ENCODE results near the gene ARPC1B.
"Not testable (repeated sequence)": the region's sequence is repeated elsewhere in the genome, so short reads cannot be mapped to it uniquely, and the experiment has no call there.

Gene ARPC1B

DNA sequence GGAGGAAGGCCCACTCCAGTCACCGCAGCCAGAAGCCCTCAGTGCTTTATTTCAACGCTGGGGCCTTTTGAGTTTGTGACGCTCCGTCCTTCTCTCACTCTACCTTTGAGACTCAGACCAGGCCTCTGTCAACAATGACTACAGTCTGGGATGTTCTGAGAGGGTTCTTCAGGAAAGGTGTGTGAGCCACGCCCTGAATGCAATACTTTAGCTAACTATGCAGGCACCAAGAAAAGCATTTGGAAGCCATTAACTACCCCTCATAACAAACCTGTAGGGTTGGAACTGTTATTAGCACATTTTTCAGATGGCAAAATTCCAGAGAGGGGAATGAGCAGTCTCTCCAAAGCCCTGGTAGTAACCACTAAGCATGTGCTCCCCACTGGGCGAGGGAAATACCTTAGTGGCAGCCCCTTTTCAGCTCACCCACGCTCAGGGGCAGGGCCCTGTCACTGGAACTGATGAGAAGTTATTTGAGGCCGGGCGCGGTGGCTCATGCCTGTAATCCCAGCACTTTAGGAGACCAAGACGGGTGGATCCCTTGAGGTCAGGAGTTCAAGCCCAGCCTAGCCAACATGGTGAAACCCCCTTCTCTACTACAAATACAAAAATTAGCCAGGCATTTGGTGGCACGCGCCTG lies 5.7 kb upstream of the ARPC1B start:
- DNase-seq (ENCODE audit: low spot score): no peak

DNA sequence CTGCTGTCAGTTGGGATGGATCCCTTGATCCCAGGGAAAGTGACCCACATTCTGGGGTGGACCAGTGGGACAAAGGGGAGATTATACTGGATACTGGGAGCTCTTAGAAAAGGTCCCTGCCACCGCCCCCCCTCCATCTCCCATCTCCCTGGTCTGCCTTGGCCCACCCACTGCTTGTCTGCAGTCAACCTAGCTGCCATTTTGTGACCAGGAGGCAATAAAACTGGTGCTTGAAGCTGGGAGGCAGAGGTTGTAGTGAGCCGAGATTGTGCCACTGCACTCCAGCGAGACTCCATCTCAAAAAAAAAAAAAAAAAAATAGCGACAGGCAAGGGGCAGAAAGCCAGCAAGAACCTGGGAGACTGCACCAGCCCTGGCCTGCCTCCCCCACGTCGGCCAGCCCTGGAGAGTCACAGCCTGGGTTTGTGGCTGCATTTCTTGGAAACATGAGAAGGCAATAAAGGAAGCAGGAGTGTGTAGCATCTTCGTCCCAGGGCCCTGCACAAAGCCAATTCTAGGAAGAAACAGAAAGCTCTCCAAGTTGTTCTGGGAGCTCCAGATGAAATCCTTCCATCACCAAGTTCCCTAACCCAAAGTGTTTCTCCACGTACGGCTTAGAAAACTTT lies 4.7 kb upstream of the ARPC1B start:
- DNase-seq (ENCODE audit: low spot score): no peak

GRCh38 chr7:99371376-99371920 lies 3.1 kb upstream of the ARPC1B start:
- DNase-seq (ENCODE audit: low spot score): no peak

- DNase-seq (ENCODE audit: low spot score): no peak
These were observed 2.0 kb upstream of the ARPC1B start for GRCh38 chr7:99372275-99373090.

- no peak for DNase-seq (ENCODE audit: low spot score)
These were observed 1.2 kb upstream of the ARPC1B start for GRCh38 chr7:99373091-99374066.

- DNase-seq (ENCODE audit: low spot score): peak; percentile 91
These were observed 709 bp downstream of the ARPC1B start for GRCh38 chr7:99375070-99375807.

- peak; percentile 94 for DNase-seq (ENCODE audit: low spot score)
These were observed 4.6 kb downstream of the ARPC1B start for GRCh38 chr7:99379043-99379577.

DNA sequence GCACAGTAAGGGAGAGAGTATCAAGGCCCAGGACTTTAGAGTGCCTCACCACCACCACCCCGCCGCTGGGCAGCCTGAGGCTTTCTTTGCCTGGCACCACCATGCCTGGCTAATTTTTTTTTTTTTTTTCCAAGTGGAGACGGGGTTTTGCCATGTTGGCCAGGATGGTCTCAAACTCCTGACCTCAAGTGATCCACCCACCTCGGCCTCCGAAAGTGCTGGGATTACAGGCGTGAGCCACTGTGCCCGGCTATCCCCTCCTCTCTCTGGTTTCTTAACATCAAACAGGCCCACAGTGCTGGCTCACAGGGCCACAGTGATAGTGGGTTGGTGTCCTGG lies 5.1 kb downstream of the ARPC1B start:
- DNase-seq (ENCODE audit: low spot score): not testable (repeated sequence)

DNA sequence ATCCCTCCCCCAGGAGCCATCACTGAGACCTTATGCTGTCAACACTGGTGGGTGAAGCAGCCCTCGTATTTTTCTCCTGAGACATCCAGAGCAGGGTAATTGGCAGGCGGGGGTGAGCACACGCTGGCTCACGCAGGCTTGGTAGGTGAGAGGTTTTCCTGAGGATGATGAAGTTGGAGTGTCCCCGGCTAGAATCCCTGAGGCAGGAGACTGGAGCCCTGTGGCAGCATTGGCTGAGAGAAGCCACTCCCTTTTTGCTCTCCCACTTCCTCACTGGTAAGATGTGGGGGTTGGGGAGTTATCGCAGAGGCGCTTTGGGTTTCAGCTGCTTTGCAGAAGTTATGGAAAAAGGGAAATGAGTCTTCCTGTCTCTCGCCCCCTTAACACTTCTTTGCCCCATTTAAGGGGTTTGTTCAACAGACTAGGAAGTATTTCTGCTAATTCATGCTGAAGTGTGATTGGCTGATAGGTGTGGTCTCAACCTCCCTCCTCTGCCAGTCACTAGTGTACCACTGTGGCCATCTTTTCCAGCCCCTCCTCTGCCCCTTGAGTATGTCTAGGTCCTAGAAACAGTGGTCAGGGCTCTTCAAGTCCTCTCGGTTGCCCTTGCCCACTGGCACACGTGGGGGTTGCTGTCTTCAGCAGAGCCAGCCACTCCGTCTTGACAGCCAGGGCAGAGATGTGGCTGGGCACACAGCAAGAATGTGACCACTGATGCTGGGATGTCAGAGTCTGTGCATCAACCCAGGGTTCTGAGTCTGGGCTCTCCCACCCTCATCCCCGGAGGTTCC lies 5.7 kb downstream of the ARPC1B start:
- peak; percentile 43 for DNase-seq (ENCODE audit: low spot score)

DNA sequence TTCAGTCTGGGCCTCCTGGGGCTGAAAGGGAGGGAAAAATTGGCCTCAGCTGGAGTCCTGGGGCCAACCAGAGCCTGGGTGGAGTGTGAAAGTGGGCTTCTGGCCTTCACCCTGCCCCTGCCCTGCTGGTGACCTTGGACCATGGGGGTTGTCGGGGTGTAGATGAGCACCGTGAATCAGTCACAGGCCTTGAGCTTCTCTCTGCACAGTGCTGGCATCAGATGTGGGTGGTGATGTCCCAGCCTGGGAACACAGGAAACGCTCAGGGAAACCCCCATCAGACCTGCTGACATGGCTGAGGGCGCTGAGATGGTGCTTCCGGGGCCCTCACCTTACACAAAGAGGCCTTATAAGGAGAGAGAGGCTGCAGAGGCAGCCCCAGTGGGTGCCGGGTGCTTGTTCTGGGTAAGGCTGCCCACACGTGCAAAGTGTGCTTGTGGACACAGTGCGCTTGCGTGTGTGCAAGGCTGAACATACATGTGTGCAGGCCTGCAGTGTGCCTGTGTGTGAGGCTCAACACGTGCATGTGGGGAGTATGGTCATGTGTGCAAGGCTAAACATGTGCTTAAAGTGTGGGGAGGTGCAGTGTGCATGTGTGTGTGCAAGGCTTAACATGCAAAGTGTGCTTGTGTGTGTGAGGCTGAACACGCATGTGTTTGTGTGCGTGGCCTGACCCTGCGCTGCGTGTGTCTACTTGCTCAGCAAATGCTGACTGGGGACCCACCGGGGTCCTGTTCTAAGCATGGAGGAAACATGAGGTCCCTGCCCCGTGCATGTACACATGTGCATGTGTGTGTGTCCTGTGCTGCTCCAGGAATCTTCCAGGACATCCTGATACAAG lies 6.5 kb downstream of the ARPC1B start:
- no peak for DNase-seq (ENCODE audit: low spot score)

- no peak for DNase-seq (ENCODE audit: low spot score)
These were observed 7.1 kb downstream of the ARPC1B start for GRCh38 chr7:99381664-99382075.

GRCh38 chr7:99383203-99383602 lies 8.7 kb downstream of the ARPC1B start:
- DNase-seq (ENCODE audit: low spot score): no peak

DNA sequence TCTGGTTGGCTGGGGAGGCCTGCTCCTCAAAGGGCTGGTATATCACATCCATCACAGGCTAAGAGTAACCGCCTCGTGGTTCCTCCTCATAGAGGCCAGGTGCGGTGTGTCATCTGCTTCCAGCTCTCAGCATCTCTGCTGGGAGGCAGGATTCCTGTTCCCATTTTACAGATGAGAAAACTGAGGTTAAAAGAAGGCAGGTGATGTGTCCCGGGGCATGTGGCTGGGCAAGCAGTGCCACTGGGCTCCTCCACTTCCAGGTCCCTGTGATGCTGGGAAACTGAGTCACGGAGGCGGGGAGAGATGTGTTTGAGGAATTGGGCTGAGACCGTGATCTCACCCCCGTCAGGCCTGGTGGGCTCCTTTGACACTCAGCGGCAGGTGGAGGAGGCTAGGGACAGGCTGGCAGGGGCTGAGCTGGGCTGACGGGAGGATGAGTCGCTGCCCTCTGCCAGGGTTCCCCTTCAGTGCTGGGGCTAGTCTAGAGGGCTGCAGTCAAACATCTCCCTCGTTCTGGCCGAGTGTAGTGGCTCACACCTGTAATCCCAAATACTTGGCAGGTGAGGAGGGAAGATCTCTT lies 9.4 kb downstream of the ARPC1B start:
- no peak for DNase-seq (ENCODE audit: low spot score)

GRCh38 chr7:99384523-99384922 lies 10.0 kb downstream of the ARPC1B start:
- no peak for DNase-seq (ENCODE audit: low spot score)

DNA sequence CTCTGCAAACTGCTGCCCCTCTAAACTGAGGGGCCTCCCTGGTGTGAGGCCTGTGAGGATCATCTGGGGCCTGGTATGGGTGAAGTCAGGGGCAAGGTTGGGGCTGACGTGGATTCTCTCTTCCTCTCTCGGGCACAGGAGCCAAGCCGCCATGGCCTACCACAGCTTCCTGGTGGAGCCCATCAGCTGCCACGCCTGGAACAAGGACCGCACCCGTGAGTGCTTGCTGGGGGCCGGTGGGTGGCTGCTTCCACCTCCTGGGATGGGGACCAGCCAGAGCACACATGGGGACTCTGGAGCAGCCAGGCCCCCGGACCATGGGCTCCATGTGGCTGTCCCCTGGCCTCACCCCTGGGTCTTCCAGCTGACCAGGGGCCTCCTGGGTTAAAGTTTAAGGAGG lies 11.0 kb downstream of the ARPC1B start:
- DNase-seq (ENCODE audit: low spot score): no peak

DNA sequence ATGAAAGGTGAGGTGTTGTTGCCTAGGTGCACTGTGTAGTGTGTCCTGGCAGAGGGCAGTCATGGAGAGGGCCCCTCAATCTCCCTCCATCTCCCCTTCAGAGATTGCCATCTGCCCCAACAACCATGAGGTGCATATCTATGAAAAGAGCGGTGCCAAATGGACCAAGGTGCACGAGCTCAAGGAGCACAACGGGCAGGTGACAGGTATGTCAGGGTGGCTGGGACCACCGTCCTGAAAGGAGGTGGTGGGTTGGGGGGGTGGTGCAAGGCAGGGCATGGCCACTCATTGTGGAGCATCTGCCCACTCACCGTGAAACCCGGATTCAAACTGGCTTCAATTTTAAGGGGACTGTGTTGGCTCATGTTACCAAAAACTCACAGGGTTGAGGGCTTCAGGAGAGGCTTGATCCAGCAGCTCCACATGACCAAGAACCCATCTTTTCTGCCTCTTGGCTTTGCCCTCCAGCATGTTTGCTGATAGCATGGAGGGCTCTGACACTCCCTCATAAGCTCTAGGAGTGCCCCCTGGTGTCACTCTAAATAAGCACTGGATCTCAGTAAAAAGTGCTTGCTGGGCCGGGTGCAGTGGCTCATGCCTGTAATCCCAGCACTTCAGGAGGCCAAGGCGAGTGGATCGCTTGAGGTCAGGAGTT lies 12.2 kb downstream of the ARPC1B start:
- DNase-seq (ENCODE audit: low spot score): no peak

GRCh38 chr7:99387239-99387635 lies 12.7 kb downstream of the ARPC1B start:
- not testable (repeated sequence) for DNase-seq (ENCODE audit: low spot score)

GRCh38 chr7:99387912-99388311 lies 13.4 kb downstream of the ARPC1B start:
- no peak for DNase-seq (ENCODE audit: low spot score)
